ENCODE data around the gene SERPINA9.

SERPINA9 gene

DNA sequence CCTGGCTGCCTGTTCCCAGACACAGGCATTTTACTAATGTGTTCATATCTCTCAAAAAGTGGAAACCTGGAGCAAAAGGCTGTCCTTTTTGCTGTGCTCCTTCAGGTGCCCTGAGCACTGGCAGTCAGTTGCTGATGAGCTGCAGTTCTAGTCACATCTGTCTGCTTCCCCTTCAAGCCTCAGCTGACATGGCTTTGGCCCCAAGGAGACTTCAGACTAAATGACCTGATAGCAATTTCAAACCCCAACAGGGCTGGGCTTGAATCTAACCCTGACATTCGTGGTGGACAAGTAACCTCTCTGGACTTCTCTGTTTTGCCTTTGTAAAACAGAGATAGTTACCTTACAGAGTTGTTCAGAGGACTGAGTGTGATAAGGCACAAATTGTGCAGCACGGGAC is 5.7 kb downstream of the SERPINA9 start:
- Histone ChIP-seq H3K4me3 (ENCODE audit: low read depth in 1 of 2, low read length in 2 of 2) (no peak overlapping the region), H3K36me3 (ENCODE audit: insufficient read depth, low read length) (no peaks in the 10 kb centered on the region), H3K9ac (ENCODE audit: low read depth, low read length) (no peak overlapping the region), H3K27ac (ENCODE audit: low read length) (no peak overlapping the region), H2AFZ (ENCODE audit: low read depth, low read length) (no peak overlapping the region), H4K20me1 (ENCODE audit: insufficient read depth, low read length) (no peaks in the 10 kb centered on the region), H3K4me2 (ENCODE audit: insufficient read depth, low read length) (no peak overlapping the region), H3K9me3 (ENCODE audit: insufficient read depth, low read length, severe bottlenecking) (peaks cover 2% of the 10 kb centered on the region), H3K79me2 (ENCODE audit: insufficient read depth, low read length) (no peaks in the 10 kb centered on the region), H3K4me1 (ENCODE audit: insufficient read depth, low read length) (no peaks in the 10 kb centered on the region), H3K27me3 (ENCODE audit: insufficient read depth, low read length, poor library complexity) (peaks cover 6% of the 10 kb centered on the region)
- DNase-seq (no peak), ATAC-seq (ENCODE audit: insufficient read depth, low read depth) (no peak)
- TF ChIP-seq EZH2 (IDR thresholded peaks at IDR 0.05; ENCODE audit: borderline replicate concordance, low read depth, low read length, severe bottlenecking) = no peak
- TF ChIP-seq, protein P1, sequence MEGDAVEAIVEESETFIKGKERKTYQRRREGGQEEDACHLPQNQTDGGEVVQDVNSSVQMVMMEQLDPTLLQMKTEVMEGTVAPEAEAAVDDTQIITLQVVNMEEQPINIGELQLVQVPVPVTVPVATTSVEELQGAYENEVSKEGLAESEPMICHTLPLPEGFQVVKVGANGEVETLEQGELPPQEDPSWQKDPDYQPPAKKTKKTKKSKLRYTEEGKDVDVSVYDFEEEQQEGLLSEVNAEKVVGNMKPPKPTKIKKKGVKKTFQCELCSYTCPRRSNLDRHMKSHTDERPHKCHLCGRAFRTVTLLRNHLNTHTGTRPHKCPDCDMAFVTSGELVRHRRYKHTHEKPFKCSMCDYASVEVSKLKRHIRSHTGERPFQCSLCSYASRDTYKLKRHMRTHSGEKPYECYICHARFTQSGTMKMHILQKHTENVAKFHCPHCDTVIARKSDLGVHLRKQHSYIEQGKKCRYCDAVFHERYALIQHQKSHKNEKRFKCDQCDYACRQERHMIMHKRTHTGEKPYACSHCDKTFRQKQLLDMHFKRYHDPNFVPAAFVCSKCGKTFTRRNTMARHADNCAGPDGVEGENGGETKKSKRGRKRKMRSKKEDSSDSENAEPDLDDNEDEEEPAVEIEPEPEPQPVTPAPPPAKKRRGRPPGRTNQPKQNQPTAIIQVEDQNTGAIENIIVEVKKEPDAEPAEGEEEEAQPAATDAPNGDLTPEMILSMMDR (IDR thresholded peaks at IDR 0.05; ENCODE audit: borderline replicate concordance, extremely low read depth, low read length, poor library complexity, severe bottlenecking) = no peak

DNA sequence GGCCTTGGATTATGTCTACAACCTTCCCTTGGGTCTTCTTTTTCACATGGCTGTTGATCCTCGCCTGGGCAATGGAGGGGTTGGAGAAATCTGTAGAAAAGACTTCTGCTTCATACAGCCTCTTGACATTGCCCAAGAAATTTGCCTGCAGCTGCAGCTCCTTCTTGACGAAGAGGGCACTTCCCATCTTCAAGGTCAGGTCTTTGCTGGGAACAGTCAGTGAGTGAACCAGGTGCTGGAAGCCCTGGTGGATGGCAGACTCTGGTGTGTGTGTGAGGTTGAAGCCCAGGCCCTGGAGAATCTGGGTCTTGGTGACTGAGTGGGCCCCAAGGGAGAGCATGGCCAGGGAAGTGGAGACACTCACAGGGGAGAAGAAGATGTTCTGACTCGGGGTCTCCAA is 6.7 kb downstream of the SERPINA9 start:
- H4K20me1 ChIP-seq (ENCODE audit: insufficient read depth, low read length) = no peaks in the 10 kb centered on the region
- no peaks in the 10 kb centered on the region for H3K36me3 ChIP-seq (ENCODE audit: insufficient read depth, low read length)
- no peak overlapping the region for H3K4me3 ChIP-seq (ENCODE audit: low read depth in 1 of 2, low read length in 2 of 2)

DNA sequence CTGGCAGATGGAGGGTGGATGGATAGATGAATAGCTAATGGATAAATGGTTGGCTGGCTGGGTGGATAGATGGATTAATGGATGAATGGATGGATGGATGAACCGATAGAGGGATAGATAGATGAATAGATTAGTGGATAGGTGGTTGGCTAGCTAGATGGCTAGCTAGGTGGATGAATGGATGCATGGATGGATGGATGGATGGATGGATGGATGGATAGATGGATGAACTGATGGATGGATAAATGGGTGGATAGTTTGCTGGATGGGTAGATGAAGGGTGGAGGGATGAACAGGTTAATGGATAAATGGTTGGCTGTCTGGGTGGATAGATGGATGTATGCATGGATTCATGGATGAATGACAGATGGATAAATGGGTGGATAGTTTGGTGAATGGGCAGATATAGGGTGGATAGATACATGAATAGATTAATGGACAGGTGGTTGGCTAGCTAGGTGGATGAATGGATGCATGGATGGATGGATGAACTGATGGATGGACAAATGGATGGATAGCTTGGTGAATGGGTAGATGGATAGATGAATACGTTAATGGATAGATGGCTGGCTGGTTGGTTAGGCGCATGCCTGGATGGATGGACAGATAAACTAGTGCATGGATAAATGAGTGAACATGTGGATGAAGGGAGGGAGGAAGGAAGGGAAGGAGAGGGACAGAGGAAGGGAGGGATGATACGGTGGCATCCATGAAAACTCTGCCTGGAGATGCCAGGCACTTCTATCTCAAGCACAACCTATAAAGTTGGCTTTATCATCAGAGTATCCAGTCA is 8.1 kb downstream of the SERPINA9 start:
- H3K36me3 ChIP-seq (ENCODE audit: insufficient read depth, low read length) = no peaks in the 10 kb centered on the region
- H3K9ac ChIP-seq (ENCODE audit: low read depth, low read length) = no peak overlapping the region
- no peaks in the 10 kb centered on the region for H3K4me1 ChIP-seq (ENCODE audit: insufficient read depth, low read length)
- peaks cover 9% of the 10 kb centered on the region for H3K9me3 ChIP-seq (ENCODE audit: insufficient read depth, low read length, severe bottlenecking)
- peaks cover 6% of the 10 kb centered on the region for H3K27me3 ChIP-seq (ENCODE audit: insufficient read depth, low read length, poor library complexity)
- H3K79me2 ChIP-seq (ENCODE audit: insufficient read depth, low read length) = no peaks in the 10 kb centered on the region
- DNase-seq (no peak), ATAC-seq (ENCODE audit: insufficient read depth, low read depth) (no peak)
- no peak overlapping the region for H2AFZ ChIP-seq (ENCODE audit: low read depth, low read length)
- no peak overlapping the region for H3K4me2 ChIP-seq (ENCODE audit: insufficient read depth, low read length)
- H3K27ac ChIP-seq (ENCODE audit: low read length) = no peak overlapping the region
- TF ChIP-seq EZH2 (IDR thresholded peaks at IDR 0.05; ENCODE audit: borderline replicate concordance, low read depth, low read length, severe bottlenecking) = no peak
- TF ChIP-seq, protein P1 (IDR thresholded peaks at IDR 0.05; ENCODE audit: borderline replicate concordance, extremely low read depth, low read length, poor library complexity, severe bottlenecking) = no peak
- no peak overlapping the region for H3K4me3 ChIP-seq (ENCODE audit: low read depth in 1 of 2, low read length in 2 of 2)
- H4K20me1 ChIP-seq (ENCODE audit: insufficient read depth, low read length) = no peaks in the 10 kb centered on the region

More for the DNA sequence above, 6.7 kb downstream of the SERPINA9 start:
- no peak overlapping the region for H3K9ac ChIP-seq (ENCODE audit: low read depth, low read length)
- no peak for DNase-seq
- no peaks in the 10 kb centered on the region for H3K4me1 ChIP-seq (ENCODE audit: insufficient read depth, low read length)
- no peak overlapping the region for H3K4me2 ChIP-seq (ENCODE audit: insufficient read depth, low read length)
- H2AFZ ChIP-seq (ENCODE audit: low read depth, low read length) = no peak overlapping the region
- peaks cover 6% of the 10 kb centered on the region for H3K27me3 ChIP-seq (ENCODE audit: insufficient read depth, low read length, poor library complexity)
- TF ChIP-seq, protein P1 (IDR thresholded peaks at IDR 0.05; ENCODE audit: borderline replicate concordance, extremely low read depth, low read length, poor library complexity, severe bottlenecking) = no peak
- TF ChIP-seq EZH2 (IDR thresholded peaks at IDR 0.05; ENCODE audit: borderline replicate concordance, low read depth, low read length, severe bottlenecking) = no peak
- H3K27ac ChIP-seq (ENCODE audit: low read length) = no peak overlapping the region
- ATAC-seq (ENCODE audit: insufficient read depth, low read depth) = no peak
- H3K9me3 ChIP-seq (ENCODE audit: insufficient read depth, low read length, severe bottlenecking) = peaks cover 9% of the 10 kb centered on the region
- no peaks in the 10 kb centered on the region for H3K79me2 ChIP-seq (ENCODE audit: insufficient read depth, low read length)
